AML-193 (cell line): ENCODE measurements around the gene TRIP10.
"Not testable (repeated sequence)": the region's sequence is repeated elsewhere in the genome, so short reads cannot be mapped to it uniquely, and the experiment has no call there.

Experiments
- DNase-seq, 2 experiments: peaks; one replicate each; lab custom pipeline; 2025; lab: John Stamatoyannopoulos, UW

Gene TRIP10

DNA sequence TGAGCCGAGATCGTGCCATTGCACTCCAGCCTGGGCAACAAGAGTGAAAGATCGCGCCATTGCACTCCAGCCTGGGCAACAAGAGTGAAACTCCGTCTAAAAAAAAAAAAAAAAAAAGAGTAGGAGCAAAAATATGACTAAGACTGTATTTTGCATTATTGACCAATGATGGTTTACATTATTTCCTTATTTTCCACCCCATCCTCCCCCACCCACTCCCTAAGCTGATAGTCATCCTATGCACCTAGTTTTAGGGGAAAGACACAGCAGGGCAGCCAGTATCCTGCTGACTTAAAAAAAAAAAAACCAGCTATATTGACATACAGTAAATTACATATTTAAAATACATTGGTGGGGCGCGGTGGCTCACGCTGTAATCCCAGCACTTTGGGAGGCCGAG is 58.2 kb downstream of the TRIP10 start:
- no peak for DNase-seq

DNA sequence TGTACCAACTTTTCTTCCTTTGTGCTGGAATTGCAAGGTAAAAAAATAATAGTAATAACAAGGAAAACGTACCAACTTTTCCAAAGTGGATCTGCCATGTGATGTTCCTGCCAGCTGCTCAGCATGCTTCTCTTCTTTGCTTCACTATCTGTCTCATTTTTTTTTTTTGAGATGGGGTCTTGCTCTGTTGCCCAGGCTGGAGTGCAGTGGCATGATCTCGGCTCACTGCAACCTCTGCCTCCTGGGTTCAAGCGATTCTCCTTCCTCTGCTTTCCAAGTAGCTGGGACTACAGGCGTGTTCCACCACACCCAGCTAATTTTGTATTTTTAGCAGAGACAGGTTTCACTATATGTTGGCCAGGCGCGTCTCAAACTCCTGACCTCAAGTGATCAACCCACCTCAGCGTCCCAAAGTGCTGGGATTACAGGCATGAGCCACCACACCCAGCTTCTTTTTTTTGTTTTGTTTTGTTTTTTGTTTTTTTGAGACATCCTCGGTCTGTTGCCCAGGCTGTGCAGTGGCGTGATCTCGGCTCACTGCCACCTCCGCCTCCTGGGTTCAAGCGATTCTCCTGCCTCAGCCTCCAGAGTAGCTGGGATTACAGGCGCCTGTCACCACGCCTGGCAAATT is 60.8 kb downstream of the TRIP10 start:
- DNase-seq: not testable (repeated sequence)

- no peak for DNase-seq
Measured at GRCh38 chr19:6800991-6801484, 61.6 kb downstream of the TRIP10 start.
